Heart left ventricle (tissue), 16 donors: ENCODE results near the gene USP12. TPM values are rescaled to one million over a fixed set of nuclear protein-coding genes. Genes with fewer than 3 reads are reported as not detected.
"Not testable (repeated sequence)": the region's sequence is repeated elsewhere in the genome, so short reads cannot be mapped to it uniquely, and the experiment has no call there.

Source experiments
- ATAC-seq, 4 donors: fragments of 200-7000 bp; cut with Tn5 transposase; one replicate each; pipeline ENCODE4 v1.9.1; 2020 to 2022; ENCODE audit warnings: moderate library complexity in 4 of 4, mild to moderate bottlenecking in 3 of 4, moderate number of reproducible peaks in 1 of 4
- DNase-seq, 5 donors: peaks; one replicate each; pipeline ENCODE4 v3.0.0-alpha.2; 2020
- H3K27ac ChIP-seq, 12 donors: fragments of 200-600 bp; sonication (generic) in 4 of 12; one replicate each; pipeline versions ENCODE4 v1.5.0 to v1.8.0; 2016 to 2022; ENCODE audit warnings: mild to moderate bottlenecking in 2 of 12
- H3K27me3 ChIP-seq, 9 donors: fragments of 200-600 bp; sonication (generic) in 2 of 9; one replicate each; pipeline versions ENCODE4 v1.5.1 to v1.8.0; 2016 to 2022; ENCODE audit warnings: mild to moderate bottlenecking in 3 of 9
- H3K36me3 ChIP-seq, 9 donors: fragments of 200-600 bp; sonication (generic) in 2 of 9; one replicate each; pipeline versions ENCODE4 v1.5.0 to v1.8.0; 2018 to 2022; ENCODE audit warnings: mild to moderate bottlenecking in 2 of 9
- H3K4me1 ChIP-seq, 12 donors: fragments of 200-600 bp; sonication (generic) in 4 of 12; one replicate each; pipeline versions ENCODE4 v1.5.0 to v1.8.0; 2016 to 2022; ENCODE audit warnings: mild to moderate bottlenecking in 3 of 12
- H3K4me3 ChIP-seq, 12 donors: fragments of 200-600 bp; sonication (generic) in 4 of 12; one replicate each; pipeline versions ENCODE4 v1.5.0 to v1.8.0; 2017 to 2022; ENCODE audit warnings: mild to moderate bottlenecking in 9 of 12, moderate library complexity in 4 of 12
- H3K9me3 ChIP-seq, 12 donors: fragments of 200-600 bp; sonication (generic) in 4 of 12; one replicate each; pipeline versions ENCODE4 v1.5.0 to v1.8.0; 2016 to 2022; ENCODE audit warnings: mild to moderate bottlenecking in 1 of 12
- POLR2A ChIP-seq, 2 donors: fragments of 450-650 bp; IDR thresholded peaks; one replicate each; pipeline ENCODE4 v1.6.1; 2017; ENCODE audit warnings: antibody characterized with exemption in 2 of 2, mild to moderate bottlenecking in 2 of 2, moderate library complexity in 2 of 2
- WGBS, 4 donors: extraction: QIAGEN DNeasy Blood & Tissue Kit in 2 of 4; methylation state at CpG; one replicate each; pipeline versions ENCODE4 v1.1.5 to v1.1.7; 2013 to 2018; 5-methylcytosine and 5-hydroxymethylcytosine counted together
- intact Hi-C, 10 donors: fragments of 100-400 bp; cut with DNase I; formaldehyde crosslinking; loops; one replicate each; pipeline versions ENCODE4 v1.11.1 to v1.14.2; 2022
- polyA plus RNA-seq, 2 donors: library from polyadenylated mRNA; stranded (reverse); fragments of 200-250 nt; gene quantifications; one replicate each; pipeline ENCODE4 v1.2.3, GENCODE V29; 2013
- total RNA-seq, 9 donors: library from RNA; depleted of rRNA in 2 of 9; stranded (reverse); fragments of >200 nt in 2 of 9; fragmentation: NEBNext Ultra II Directional in 3 of 9; extraction: Animal tissue kit (Norgen Biotek cat#: 25700) in 3 of 9; gene quantifications; one replicate each; pipeline versions ENCODE4 v1.1.0 to v1.2.4, GENCODE V29; 2016 to 2023
- TF ChIP-seq, protein P1 (sequence below), 12 donors: fragments of 200-600 bp; sonication (generic) in 4 of 12; IDR thresholded peaks; one replicate each; pipeline versions ENCODE4 v1.5.0 to v1.8.0; 2018 to 2022; ENCODE audit warnings: antibody characterized with exemption in 12 of 12, mild to moderate bottlenecking in 5 of 12
- donor health status: ischemic (EF 13 %, LVEDD 7.1; RV severe dilation, severe dysfunction).
- donor health status: healthy with polysubstance abuse.
- donor health status: DM: no; HTN: yes; CAD: no.
- donor health status: DM: no; HTN: no; CAD: no.
- donor health status: ischemic (EF 25% LVEDD 6.9; RV normal size, moderate dysfunction).
- donor health status: ischemic (EF 25% LVEDD 5.7; RV mildly dilated, moderate dysfunction).
- donor health status: healthy.
- donor health status: DM: yes; HTN: yes; CAD: no.
- donor health status: ischemic (EF 35%, LVEDD 5.7; RV mildly dilated, moderate dysfunction).
- donor health status: nonischemic (EF 11% LVEDD 7.7; RV severe dilation, severe dysfunction).
- donor health status: DM: yes; HTN: yes; CAD: no.
- donor health status: PGD.
- donor health status: ischemic (EF 29% LVEDD 5.4; RV normal size, mild dysfunction).
- donor health status: nonischemic (EF 23%, LVEDD 6.1; RV moderate dilation, normal function).

The USP12 gene
- total and polyA plus RNA-seq, 11 donors: 5.1 to 35.4 (median 20.8) TPM

DNA sequence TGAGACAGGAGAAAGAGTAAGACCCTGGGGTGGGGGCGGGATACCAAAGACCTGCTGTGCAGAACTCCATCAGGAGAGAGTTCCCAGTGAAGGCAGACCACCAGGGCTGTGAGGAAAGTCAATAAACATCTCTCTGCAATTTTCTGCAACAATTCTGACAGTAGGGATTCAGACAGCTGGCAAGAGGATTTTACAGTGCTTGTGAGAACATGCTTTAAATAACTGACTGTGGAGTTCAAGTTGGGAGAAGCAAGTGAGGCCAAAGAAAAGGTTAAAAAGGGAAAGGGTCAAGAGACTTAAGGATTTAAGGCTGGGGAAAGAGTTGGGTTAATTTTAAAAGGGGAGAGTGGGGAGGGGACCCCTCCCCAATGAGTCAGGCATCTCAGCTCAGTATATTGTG lies 98.4 kb downstream of the USP12 start:
- Histone ChIP-seq H3K27ac (no peak overlapping the region), H3K9me3 (no peaks in the 10 kb centered on the region), H3K27me3 (no peaks in the 10 kb centered on the region), H3K4me1 (peaks cover 0 to 20% (median 16%) of the 10 kb centered on the region in 12 donors), H3K4me3 (no peak overlapping the region), H3K36me3 (peaks cover 0 to 53% (median 44%) of the 10 kb centered on the region in 9 donors)
- no peak for TF ChIP-seq POLR2A (IDR thresholded peaks at IDR 0.05)
- TF ChIP-seq, protein P1, sequence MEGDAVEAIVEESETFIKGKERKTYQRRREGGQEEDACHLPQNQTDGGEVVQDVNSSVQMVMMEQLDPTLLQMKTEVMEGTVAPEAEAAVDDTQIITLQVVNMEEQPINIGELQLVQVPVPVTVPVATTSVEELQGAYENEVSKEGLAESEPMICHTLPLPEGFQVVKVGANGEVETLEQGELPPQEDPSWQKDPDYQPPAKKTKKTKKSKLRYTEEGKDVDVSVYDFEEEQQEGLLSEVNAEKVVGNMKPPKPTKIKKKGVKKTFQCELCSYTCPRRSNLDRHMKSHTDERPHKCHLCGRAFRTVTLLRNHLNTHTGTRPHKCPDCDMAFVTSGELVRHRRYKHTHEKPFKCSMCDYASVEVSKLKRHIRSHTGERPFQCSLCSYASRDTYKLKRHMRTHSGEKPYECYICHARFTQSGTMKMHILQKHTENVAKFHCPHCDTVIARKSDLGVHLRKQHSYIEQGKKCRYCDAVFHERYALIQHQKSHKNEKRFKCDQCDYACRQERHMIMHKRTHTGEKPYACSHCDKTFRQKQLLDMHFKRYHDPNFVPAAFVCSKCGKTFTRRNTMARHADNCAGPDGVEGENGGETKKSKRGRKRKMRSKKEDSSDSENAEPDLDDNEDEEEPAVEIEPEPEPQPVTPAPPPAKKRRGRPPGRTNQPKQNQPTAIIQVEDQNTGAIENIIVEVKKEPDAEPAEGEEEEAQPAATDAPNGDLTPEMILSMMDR (IDR thresholded peaks at IDR 0.05): no peak
- ATAC-seq (no peak), DNase-seq (no peak)
- intact Hi-C loops: no loop called here
- 92 to 98% (median 94%) methylated on average over 1 of the region's 1 CpG for WGBS, 4 donors

- H3K4me1 ChIP-seq: peaks cover 0 to 14% (median 9%) of the 10 kb centered on the region in 12 donors
- H3K27me3 ChIP-seq, H3K9me3 ChIP-seq, DNase-seq, ATAC-seq, H3K4me3 ChIP-seq, H3K27ac ChIP-seq: not testable (repeated sequence)
- WGBS, 4 donors: 96 to 100% (median 97%) methylated on average over 1 of the region's 1 CpG
- H3K36me3 ChIP-seq: peaks cover 0 to 38% (median 13%) of the 10 kb centered on the region in 9 donors
- intact Hi-C loops: loop anchor here in 1 of 10 donors (10.0 kb wide), 1 partner anchor 99 kb away; no protein-coding TSS in a partner anchor
Observed at GRCh38 chr13:27066123-27066522, 105.5 kb downstream of the USP12 start.

DNA sequence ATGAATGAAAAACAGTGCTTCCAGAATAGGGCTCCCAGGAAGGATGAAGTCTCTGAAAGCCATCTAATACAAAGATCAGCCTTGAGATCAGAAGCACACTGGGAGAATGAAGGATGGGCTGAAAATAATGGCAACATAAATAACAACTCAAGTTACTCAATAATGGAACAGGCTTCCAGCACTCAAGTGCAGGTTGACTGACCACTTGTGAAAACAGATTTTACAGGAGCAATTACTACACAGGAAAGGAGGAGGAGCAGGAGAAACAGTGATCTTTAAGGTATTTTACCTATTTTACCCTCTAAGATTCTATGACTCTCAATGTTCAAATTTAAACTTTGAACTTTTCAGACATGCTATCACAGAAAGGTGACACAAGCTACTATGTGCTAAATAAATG lies 106.0 kb downstream of the USP12 start:
- intact Hi-C loops: loop anchor here in 1 of 10 donors (10.0 kb wide), 1 partner anchor 99 kb away; no protein-coding TSS in a partner anchor
- no peak for TF ChIP-seq POLR2A (IDR thresholded peaks at IDR 0.05)
- TF ChIP-seq, protein P1 (IDR thresholded peaks at IDR 0.05): no peak
- H3K36me3 ChIP-seq: peaks cover 0 to 38% (median 11%) of the 10 kb centered on the region in 9 donors
- H3K9me3 ChIP-seq: peaks cover 0 to 10% (median 4%) of the 10 kb centered on the region in 12 donors
- no peak overlapping the region for H3K27ac ChIP-seq
- DNase-seq (no peak), ATAC-seq (no peak)
- H3K4me1 ChIP-seq: peaks cover 0 to 14% (median 9%) of the 10 kb centered on the region in 12 donors
- no peaks in the 10 kb centered on the region for H3K27me3 ChIP-seq
- H3K4me3 ChIP-seq: no peak overlapping the region

DNA sequence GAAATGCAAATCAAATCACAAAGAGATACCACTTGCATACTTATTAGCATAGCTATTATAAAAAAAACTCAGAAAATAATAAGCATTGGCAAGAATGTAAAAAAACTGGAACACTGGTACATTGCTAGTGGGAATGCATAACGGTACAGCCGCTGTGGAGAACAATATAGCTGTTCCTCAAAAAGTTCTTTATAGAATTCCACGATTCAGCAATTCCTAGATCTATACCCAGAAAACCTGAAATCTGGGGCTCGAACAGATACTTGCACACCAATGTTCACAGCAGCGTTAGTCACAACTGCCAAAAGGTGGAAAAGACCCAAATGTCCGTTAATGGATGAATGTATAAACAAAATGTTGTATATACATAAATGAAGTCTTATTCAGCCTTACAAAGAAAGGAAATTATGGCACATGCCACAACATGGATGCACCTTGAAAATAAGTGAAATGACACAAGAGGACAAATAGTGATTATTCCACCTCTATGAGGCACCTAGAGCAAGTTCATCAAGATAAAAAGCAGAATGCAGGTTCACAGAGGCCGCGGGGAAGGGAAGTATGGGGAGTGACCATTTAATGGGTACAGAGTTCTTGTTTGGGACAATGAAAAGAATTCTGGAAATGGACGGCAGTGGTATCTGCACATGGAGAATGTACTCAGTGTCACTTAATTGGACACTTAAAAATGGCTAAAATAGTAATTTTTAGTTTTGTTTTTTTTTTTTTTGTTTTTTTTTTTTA lies 107.2 kb downstream of the USP12 start:
- H3K27me3 ChIP-seq: no peaks in the 10 kb centered on the region
- no peak overlapping the region for H3K4me3 ChIP-seq
- H3K9me3 ChIP-seq: peaks cover 0 to 10% (median 4%) of the 10 kb centered on the region in 12 donors
- no peak for ATAC-seq
- peaks cover 0 to 28% (median 7%) of the 10 kb centered on the region in 9 donors for H3K36me3 ChIP-seq
- H3K4me1 ChIP-seq: peaks cover 0 to 14% (median 9%) of the 10 kb centered on the region in 12 donors
- 83 to 86% (median 85%) methylated on average over 9 of the region's 9 CpGs for WGBS, 4 donors
- no peak overlapping the region for H3K27ac ChIP-seq
- TF ChIP-seq, protein P1 (IDR thresholded peaks at IDR 0.05): no peak
- no peak for TF ChIP-seq POLR2A (IDR thresholded peaks at IDR 0.05)
- no peak for DNase-seq
- intact Hi-C loops: loop anchor here in 1 of 10 donors (10.0 kb wide), 1 partner anchor 100 kb away; no protein-coding TSS in a partner anchor
